GM23338 (cell line): ENCODE results near the gene DEPDC5. TPM values are rescaled to one million over a fixed set of nuclear protein-coding genes. Genes with fewer than 3 reads are reported as not detected.

ENCODE experiments used
- ATAC-seq: fragments of 200-7000 bp; cut with Tn5 transposase; 3 replicates; pipeline ENCODE4 v1.9.1; 2020
- DNase-seq: peaks from one replicate; pipeline ENCODE4 v3.0.0-alpha.2; 2015; ENCODE audit warnings: low spot score
- H2AFZ ChIP-seq: fragments of 200-600 bp; sonication (generic); 2 replicates; pipeline ENCODE4 v1.8.0; 2016; ENCODE audit warnings: antibody characterized with exemption, mild to moderate bottlenecking, moderate library complexity
- H3F3A ChIP-seq: fragments of 200-600 bp; sonication (generic); replicated peaks from 2 replicates; pipeline ENCODE4 v1.8.0; 2017; ENCODE audit warnings: antibody characterized with exemption, mixed run types, low read depth
- H3K27ac ChIP-seq: fragments of 200-600 bp; sonication (generic); 2 replicates; pipeline ENCODE4 v1.6.1; 2016; ENCODE audit warnings: low read depth
- H3K27me3 ChIP-seq: fragments of 200-600 bp; sonication (generic); 2 replicates; pipeline ENCODE4 v1.8.0; 2016; ENCODE audit warnings: mild to moderate bottlenecking, mixed run types, moderate library complexity; ENCODE audit not compliant: insufficient read depth
- H3K36me3 ChIP-seq: fragments of 200-600 bp; sonication (generic); 2 replicates; pipeline ENCODE4 v1.8.0; 2016; ENCODE audit warnings: mild to moderate bottlenecking; ENCODE audit not compliant: insufficient read depth
- H3K4me1 ChIP-seq: fragments of 200-600 bp; sonication (generic); 2 replicates; pipeline ENCODE4 v1.8.0; 2016; ENCODE audit warnings: mild to moderate bottlenecking, moderate library complexity; ENCODE audit not compliant: insufficient read depth
- H3K4me2 ChIP-seq: fragments of 200-600 bp; sonication (generic); 2 replicates; pipeline ENCODE4 v1.7.1; 2017; ENCODE audit warnings: mixed run types
- H3K4me3 ChIP-seq: fragments of 200-600 bp; sonication (generic); 2 replicates; pipeline ENCODE4 v1.6.1; 2016; ENCODE audit warnings: mixed run types
- H3K79me2 ChIP-seq: fragments of 200-600 bp; sonication (generic); replicated peaks from 2 replicates; pipeline ENCODE4 v1.8.0; 2017; ENCODE audit warnings: mild to moderate bottlenecking; ENCODE audit not compliant: insufficient read depth
- H3K9me2 ChIP-seq: fragments of 200-600 bp; sonication (generic); 2 replicates; pipeline ENCODE4 v1.8.0; 2017; ENCODE audit not compliant: insufficient read depth
- H4K20me1 ChIP-seq: fragments of 200-600 bp; sonication (generic); replicated peaks from 2 replicates; pipeline ENCODE4 v1.8.0; 2017; ENCODE audit warnings: mild to moderate bottlenecking; ENCODE audit not compliant: insufficient read depth
- H3K27ac Mint-ChIP-seq: 2 replicates; pipeline ENCODE4 v1.8.0; 2020; ENCODE audit warnings: inconsistent platforms, mild to moderate bottlenecking, moderate library complexity, mixed read lengths
- H3K27me3 Mint-ChIP-seq: 3 replicates; pipeline ENCODE4 v1.8.0; 2022; ENCODE audit warnings: low read depth, mild to moderate bottlenecking, moderate library complexity, mixed read lengths, inconsistent platforms; ENCODE audit not compliant: insufficient read depth, poor library complexity
- H3K36me3 Mint-ChIP-seq: 3 replicates; pipeline ENCODE4 v1.8.0; 2021; ENCODE audit warnings: low read depth, mild to moderate bottlenecking, inconsistent platforms, moderate library complexity, mixed read lengths
- H3K4me1 Mint-ChIP-seq: 3 replicates; pipeline ENCODE4 v1.8.0; 2020; ENCODE audit warnings: mild to moderate bottlenecking, inconsistent platforms, mixed read lengths
- H3K4me3 Mint-ChIP-seq: 3 replicates; pipeline ENCODE4 v1.8.0; 2021; ENCODE audit warnings: moderate library complexity, mild to moderate bottlenecking, inconsistent platforms, mixed read lengths
- H3K9me3 Mint-ChIP-seq: 3 replicates; pipeline ENCODE4 v1.8.0; 2020; ENCODE audit warnings: moderate library complexity, mild to moderate bottlenecking, inconsistent platforms, mixed read lengths
- ETS1 ChIP-seq: IDR thresholded peaks from 2 replicates; pipeline ENCODE4 v1.6.1; 2016; ENCODE audit warnings: antibody characterized with exemption
- EZH2phosphoT487 ChIP-seq: fragments of 200-600 bp; sonication (generic); IDR thresholded peaks from one replicate; pipeline ENCODE4 v1.8.1; 2018; ENCODE audit warnings: antibody characterized with exemption; ENCODE audit not compliant: unreplicated experiment
- NANOG ChIP-seq: IDR thresholded peaks from 2 replicates; pipeline ENCODE4 v1.6.1; 2016; ENCODE audit warnings: antibody characterized with exemption, borderline replicate concordance
- POLR2AphosphoS5 ChIP-seq: IDR thresholded peaks from 2 replicates; pipeline ENCODE4 v1.6.1; 2016; ENCODE audit warnings: antibody characterized with exemption, low read depth
- STAT1 ChIP-seq: IDR thresholded peaks from one replicate; pipeline ENCODE4 v1.6.1; 2016; ENCODE audit warnings: antibody characterized with exemption; ENCODE audit not compliant: unreplicated experiment
- ZNF114 ChIP-seq: fragments of 250-450 bp; sonication (Bioruptor Pico); IDR thresholded peaks from 2 replicates; pipeline ENCODE4 v1.5.0; 2020; ENCODE audit warnings: mild to moderate bottlenecking, moderate library complexity
- ZNF331 ChIP-seq: fragments of 250-450 bp; sonication (Bioruptor Pico); IDR thresholded peaks from 2 replicates; pipeline ENCODE4 v1.5.0; 2020; ENCODE audit warnings: low read depth, mild to moderate bottlenecking, moderate library complexity
- ZNF462 ChIP-seq: fragments of 250-450 bp; sonication (Bioruptor Pico); IDR thresholded peaks from 2 replicates; pipeline ENCODE4 v1.5.0; 2020; ENCODE audit warnings: mild to moderate bottlenecking, moderate library complexity
- polyA plus RNA-seq: library from polyadenylated mRNA; unstranded; fragments of >200 nt; fragmentation: Nextera tagmentation; extraction: Ambion mirVana; gene quantifications from 2 replicates; pipeline ENCODE4 v1.2.1, GENCODE V29; 2016
- total RNA-seq: library from RNA; depleted of rRNA; stranded (reverse); fragments of >200 nt; shearing (Covaris generic); gene quantifications from 2 replicates; pipeline ENCODE4 v1.2.3, GENCODE V29; 2014

The DEPDC5 gene
- total and polyA plus RNA-seq, 2 experiments from 2014 or later = 18.7 to 19.7 TPM

- no peak for TF ChIP-seq ZNF462 (CRISPR knock-in tag)
These were observed 194.2 kb downstream of the DEPDC5 start (continued) for GRCh38 chr22:31948002-31948401.

- Histone ChIP-seq H3K27ac (0 out of 2 replicates have a peak overlapping the region, but pooled peaks have one; percentile 67), H2AFZ (no peak overlapping the region), H3F3A (peaks cover 4% of the 10 kb centered on the region; the same call in 1 of the 2 replicates), H3K79me2 (peaks cover 100% of the 10 kb centered on the region), H4K20me1 (peaks cover 86% of the 10 kb centered on the region), H3K9me2 (no peaks in the 10 kb centered on the region), H3K27me3 (no peaks in the 10 kb centered on the region), H3K4me2 (no peak overlapping the region), H3K4me3 (no peak overlapping the region), H3K36me3 (peaks cover 31% of the 10 kb centered on the region), H3K4me1 (peaks cover 37% of the 10 kb centered on the region)
- no peaks in the 10 kb centered on the region for H3K9me3 Mint-ChIP-seq
- no peak overlapping the region for H3K4me3 Mint-ChIP-seq
- DNase-seq (no peak), ATAC-seq (no peak)
- no peaks in the 10 kb centered on the region for H3K27me3 Mint-ChIP-seq
- H3K36me3 Mint-ChIP-seq = peaks cover 57% of the 10 kb centered on the region
- H3K27ac Mint-ChIP-seq = peak overlapping the region; percentile 20; the same call in 1 of the 2 replicates
- peaks cover 44% of the 10 kb centered on the region for H3K4me1 Mint-ChIP-seq
- TF ChIP-seq ETS1 = no peak
- no peak for TF ChIP-seq ZNF462 (CRISPR knock-in tag)
- no peak for TF ChIP-seq EZH2phosphoT487
- no peak for TF ChIP-seq POLR2AphosphoS5
- TF ChIP-seq NANOG = no peak
- TF ChIP-seq STAT1 = no peak
- TF ChIP-seq ZNF331 (CRISPR knock-in tag) = no peak
- TF ChIP-seq ZNF114 (CRISPR knock-in tag) = no peak
These were observed 196.4 kb downstream of the DEPDC5 start for GRCh38 chr22:31950226-31950625.
